K562 (cell line): Measurements from ENCODE around the gene FBXW12.

Experiments
- CREB1 ChIP-seq, 2 experiments: sonication (generic) in 1 of 2; formaldehyde crosslinking in 1 of 2; IDR thresholded peaks; 2 replicates each; pipeline versions ENCODE4 v1.6.1 to v1.8.0; 2012 to 2022; ENCODE audit warnings: inconsistent platforms in 1 of 2, mild to moderate bottlenecking in 1 of 2, missing genetic modification reagents in 1 of 2, moderate library complexity in 1 of 2
- JUN ChIP-seq, 2 experiments: sonication (generic) in 1 of 2; formaldehyde crosslinking in 1 of 2; IDR thresholded peaks; 2 replicates each; pipeline versions ENCODE4 v1.6.1 to v1.8.0; 2012 to 2022; ENCODE audit warnings: borderline replicate concordance in 2 of 2, mild to moderate bottlenecking in 2 of 2, improper control_type of control experiment in 1 of 2, low read depth in 1 of 2, low read length in 1 of 2, missing genetic modification reagents in 1 of 2
- MYBL2 ChIP-seq, 2 experiments: fragments of 450-650 bp in 1 of 2; sonication (generic) in 1 of 2; formaldehyde crosslinking in 1 of 2; IDR thresholded peaks; 2 replicates each; pipeline versions ENCODE4 v1.6.1 to v1.8.1; 2017 to 2022; ENCODE audit warnings: borderline replicate concordance in 1 of 2, inconsistent platforms in 1 of 2, low read depth in 1 of 2, mild to moderate bottlenecking in 1 of 2, missing genetic modification reagents in 1 of 2, moderate library complexity in 1 of 2
- POLR2A ChIP-seq: fragments of 450-650 bp; conservative IDR thresholded peaks from 2 replicates; pipeline ENCODE4 v1.6.1; 2016
- POLR2AphosphoS5 ChIP-seq: IDR thresholded peaks from 2 replicates; pipeline ENCODE4 v1.6.1; 2011; ENCODE audit warnings: mild to moderate bottlenecking, low read depth, low read length, moderate library complexity; ENCODE audit not compliant: control insufficient read depth, insufficient read depth
- SMARCB1 ChIP-seq: IDR thresholded peaks from 2 replicates; pipeline ENCODE4 v1.6.1; 2011; ENCODE audit warnings: improper control_type of control experiment, low read depth; ENCODE audit not compliant: insufficient read length
- ZSCAN32 ChIP-seq: fragments of 450-650 bp; formaldehyde crosslinking; IDR thresholded peaks from 2 replicates; pipeline ENCODE4 v1.4.0; 2020; ENCODE audit warnings: mild to moderate bottlenecking, moderate library complexity

GRCh38 chr3:48367201-48367600 is 4.8 kb upstream of the FBXW12 start:
- TF ChIP-seq ZSCAN32 (CRISPR knock-in tag): no peak
- TF ChIP-seq CREB1 (IDR thresholded peaks at IDR 0.05): no peak
- no peak for TF ChIP-seq CREB1 (CRISPR knock-in tag; IDR thresholded peaks at IDR 0.05)
- TF ChIP-seq POLR2A: no peak
- TF ChIP-seq POLR2AphosphoS5: no peak
- TF ChIP-seq JUN (IDR thresholded peaks at IDR 0.05; ENCODE audit: borderline replicate concordance, low read depth, low read length): no peak
- TF ChIP-seq JUN (CRISPR knock-in tag; IDR thresholded peaks at IDR 0.05; ENCODE audit: borderline replicate concordance): no peak
- TF ChIP-seq MYBL2 (IDR thresholded peaks at IDR 0.05; ENCODE audit: low read depth): no peak
- TF ChIP-seq MYBL2 (CRISPR knock-in tag; IDR thresholded peaks at IDR 0.05; ENCODE audit: borderline replicate concordance): no peak
- TF ChIP-seq SMARCB1: no peak
